GM12878 (cell line): ENCODE measurements around the gene ABCC9. TPM values are rescaled to one million over a fixed set of nuclear protein-coding genes. Genes with fewer than 3 reads are reported as not detected.

Experiments used
- ATAC-seq: fragments of 200-7000 bp; cut with Tn5 transposase; 3 replicates; pipeline ENCODE4 v1.9.1; 2020; ENCODE audit warnings: mild to moderate bottlenecking, moderate library complexity
- BruUV-seq: library from RNA; stranded (reverse); fragments of 400-500 nt; replicated peaks from 2 replicates; lab custom pipeline; 2021; lab: Mats Ljungman, UMichigan
- CTCF ChIA-PET: fragments of 300-600 bp; sonication (Branson Sonifier 250); formaldehyde crosslinking; extraction: SDS; loops from one replicate; lab custom pipeline; 2021; ENCODE audit warnings: inconsistent platforms; lab: Yijun Ruan, JAX
- POLR2A ChIA-PET: fragments of 350-600 bp; formaldehyde crosslinking; extraction: SDS; loops from one replicate; lab custom pipeline; 2021; ENCODE audit warnings: inconsistent platforms; lab: Charles Lee
- RAD21 ChIA-PET: fragments of 300-600 bp; sonication (Branson Sonifier 250); formaldehyde crosslinking; loops from one replicate; lab custom pipeline; 2023; ENCODE audit warnings: antibody characterized with exemption; ENCODE audit not compliant: unreplicated experiment; lab: Charles Lee
- SMC1A ChIA-PET: fragments of 300-600 bp; sonication (Branson Sonifier 250); formaldehyde crosslinking; loops from one replicate; lab custom pipeline; 2023; ENCODE audit not compliant: unreplicated experiment, uncharacterized antibody; lab: Charles Lee
- DNase-seq: peaks from one replicate; pipeline ENCODE4 v3.0.0-alpha.2; 2011; ENCODE audit warnings: low read depth, low spot score
- FAIRE-seq: peaks from 3 replicates; lab custom pipeline; 2011; peaks lifted over from hg19 to GRCh38; lab: Jason Lieb, UNC
- H2AFZ ChIP-seq: 2 replicates; pipeline ENCODE4 v1.6.0; 2011; ENCODE audit warnings: low read depth, low read length, control low read depth; ENCODE audit not compliant: control insufficient read depth
- H3K27ac ChIP-seq: 2 replicates; pipeline ENCODE4 v1.5.1; 2011; ENCODE audit warnings: control low read depth; ENCODE audit not compliant: control insufficient read depth, insufficient read depth
- H3K27me3 ChIP-seq, 2 experiments: replicated peaks in 1 of 2; 2 replicates each; pipeline versions ENCODE4 v1.6.0 to v1.6.1; 2011; ENCODE audit warnings: low read length in 1 of 2; ENCODE audit not compliant: control insufficient read depth in 2 of 2, insufficient read depth in 2 of 2
- H3K36me3 ChIP-seq, 2 experiments: 2 replicates each; pipeline ENCODE4 v1.5.1; 2011; ENCODE audit warnings: low read length in 1 of 2; ENCODE audit not compliant: control insufficient read depth in 2 of 2, insufficient read depth in 2 of 2
- H3K4me1 ChIP-seq: 2 replicates; pipeline ENCODE4 v1.6.1; 2011; ENCODE audit warnings: mild to moderate bottlenecking, low read length, moderate library complexity, mixed read lengths; ENCODE audit not compliant: control insufficient read depth, insufficient read depth
- H3K4me2 ChIP-seq: 2 replicates; pipeline ENCODE4 v1.6.0; 2011; ENCODE audit warnings: control low read depth; ENCODE audit not compliant: control insufficient read depth, insufficient read depth
- H3K4me3 ChIP-seq: fragments of 200-600 bp; sonication (generic); 2 replicates; pipeline ENCODE4 v1.5.1; 2016
- H3K79me2 ChIP-seq: 2 replicates; pipeline ENCODE4 v1.6.0; 2011; ENCODE audit warnings: low read length; ENCODE audit not compliant: control insufficient read depth, insufficient read depth
- H3K9ac ChIP-seq: 2 replicates; pipeline ENCODE4 v1.8.0; 2011; ENCODE audit warnings: low read length, control low read depth, mixed read lengths; ENCODE audit not compliant: control insufficient read depth, insufficient read depth
- H3K9me3 ChIP-seq: replicated peaks from 3 replicates; pipeline ENCODE4 v1.5.1; 2011; ENCODE audit warnings: mild to moderate bottlenecking, low read length; ENCODE audit not compliant: control insufficient read depth, insufficient read depth
- H4K20me1 ChIP-seq: 2 replicates; pipeline ENCODE4 v1.6.0; 2011; ENCODE audit not compliant: control insufficient read depth, insufficient read depth
- DPF2 ChIP-seq: fragments of 450-650 bp; IDR thresholded peaks from 2 replicates; pipeline ENCODE4 v1.6.1; 2017; ENCODE audit warnings: mild to moderate bottlenecking
- GATAD2B ChIP-seq: fragments of 450-650 bp; conservative IDR thresholded peaks from 2 replicates; pipeline ENCODE4 v1.6.1; 2017; ENCODE audit warnings: low read depth, mild to moderate bottlenecking, moderate library complexity
- PAX5 ChIP-seq: IDR thresholded peaks from 2 replicates; pipeline ENCODE4 v1.6.1; 2011; ENCODE audit warnings: low read depth, low read length, borderline replicate concordance
- SIX5 ChIP-seq: IDR thresholded peaks from 2 replicates; pipeline ENCODE4 v1.6.1; 2011; ENCODE audit warnings: mild to moderate bottlenecking, low read depth, low read length, moderate library complexity; ENCODE audit not compliant: severe bottlenecking
- TCF7 ChIP-seq: IDR thresholded peaks from 2 replicates; pipeline ENCODE4 v1.6.1; 2014; ENCODE audit warnings: antibody characterized with exemption, borderline replicate concordance
- WGBS: methylation state at CpG from one replicate; pipeline ENCODE4 v1.1.6; 2016; ENCODE audit warnings: low lambda C conversion rate; ENCODE audit not compliant: insufficient replicate concordance, insufficient coverage; ENCODE audit errors: missing lambda C conversion rate; 5-methylcytosine and 5-hydroxymethylcytosine counted together
- in situ Hi-C: fragments of 300-500 bp; cut with MboI; formaldehyde crosslinking; loops from 9 replicates; pipeline ENCODE4 v1.14.3; 2018; ENCODE audit warnings: mixed read lengths
- intact Hi-C: fragments of 100-400 bp; cut with micrococcal nuclease; formaldehyde crosslinking; loops from one replicate; pipeline ENCODE4 v1.14.2; 2022; ENCODE audit not compliant: unreplicated experiment
- polyA plus RNA-seq, 11 experiments: library from polyadenylated mRNA; depleted of rRNA in 4 of 11; unstranded in 6 of 11; stranded (reverse) in 5 of 11; fragments of >200 nt; fragmentation: Nextera tagmentation in 4 of 11; fragmentation: Illumina TruSeq in 1 of 11; extraction: Ambion mirVana in 4 of 11; extraction: Trizol in 1 of 11; gene quantifications; 1 replicate in 1 of 11; 2 replicates in 10 of 11; pipeline versions ENCODE4 v1.2.1 to v1.2.3, GENCODE V29; 2011 to 2016; ENCODE audit warnings: inconsistent platforms in 2 of 11, missing spikeins in 2 of 11, low read depth in 1 of 11
- total RNA-seq, 4 experiments: library from RNA; depleted of rRNA in 3 of 4; stranded (reverse); fragments of >200 nt in 3 of 4; fragmentation: Illumina TruSeq in 1 of 4; extraction: Trizol in 1 of 4; gene quantifications; 2 replicates each; pipeline versions ENCODE4 v1.2.1 to v1.2.3, GENCODE V29; 2013 to 2021
- TF ChIP-seq, protein P1 (sequence below): fragments of 450-650 bp; formaldehyde crosslinking; IDR thresholded peaks from 2 replicates; pipeline ENCODE4 v1.4.0; 2022; ENCODE audit warnings: mild to moderate bottlenecking, moderate library complexity

ABCC9 gene
- total and polyA plus RNA-seq, 10 of the 15 experiments (the other 5 are each of a cell fraction or from before 2014, with no cell fraction given) = under 0.01 to 0.10 (median 0.04) TPM; not detected in 2

DNA sequence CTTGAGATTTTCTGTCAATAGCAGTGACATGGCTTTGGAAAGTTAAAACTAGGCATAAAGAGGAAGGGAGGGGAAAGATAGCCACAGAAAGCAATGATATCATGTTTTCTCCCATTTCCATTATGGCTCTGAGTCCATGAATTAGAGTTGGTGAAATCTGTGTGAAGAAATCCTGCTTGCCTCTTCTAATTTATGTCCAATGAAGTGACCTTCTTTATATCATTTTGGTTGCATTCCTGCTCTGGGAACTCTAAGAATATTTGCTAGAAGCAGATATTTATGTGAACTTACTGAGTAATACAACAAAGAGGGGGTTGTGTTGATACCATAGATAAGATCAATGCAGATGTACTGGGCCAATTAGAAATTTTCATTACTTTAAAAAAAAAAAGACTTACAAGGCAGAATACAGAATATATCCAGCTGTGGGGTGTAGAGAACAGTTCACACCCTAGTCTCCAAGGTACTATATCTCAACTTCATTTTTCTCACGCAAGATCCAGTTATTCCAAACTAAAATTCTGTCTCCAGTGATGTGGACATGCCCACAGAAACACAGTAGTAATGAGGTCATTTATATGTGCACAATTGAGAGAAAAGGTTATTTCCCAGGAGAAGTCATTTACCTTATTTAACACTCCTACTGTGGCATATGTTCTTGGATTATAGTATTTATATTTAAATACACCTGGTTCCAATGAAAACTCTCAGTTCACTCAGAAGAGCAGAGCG lies 115.2 kb downstream of the ABCC9 start:
- TF ChIP-seq TCF7 = no peak
- no peak for TF ChIP-seq PAX5
- no peaks in the 10 kb centered on the region for H3K79me2 ChIP-seq

DNA sequence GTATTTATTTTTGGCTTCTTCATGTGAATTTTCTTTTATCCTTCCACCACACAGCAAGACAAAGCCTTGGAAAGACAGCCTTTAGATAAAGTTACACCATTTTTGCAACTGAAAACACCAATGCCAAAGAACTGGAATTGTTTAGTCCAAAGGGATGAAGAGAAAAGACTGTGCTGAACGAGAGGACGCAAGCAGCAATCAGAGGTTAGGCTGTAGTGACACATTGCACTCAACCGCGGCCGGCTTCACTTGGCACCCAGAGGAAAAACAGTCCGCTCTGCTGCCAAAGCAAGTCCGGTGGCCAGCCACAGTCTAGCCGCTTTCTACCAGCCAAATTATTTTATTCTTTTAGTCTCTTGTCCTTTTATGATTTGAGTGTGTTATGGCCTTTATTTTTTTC lies 117.6 kb downstream of the ABCC9 start:
- no TSS peak for BruUV-seq
- Histone ChIP-seq H3K9ac (no peak overlapping the region), H3K9me3 (no peaks in the 10 kb centered on the region), H3K4me2 (no peak overlapping the region), H3K79me2 (no peaks in the 10 kb centered on the region), H3K4me3 (no peak overlapping the region), H3K36me3 (no peaks in the 10 kb centered on the region), H3K27ac (no peak overlapping the region), H3K27me3 (no peaks in the 10 kb centered on the region), H4K20me1 (no peaks in the 10 kb centered on the region), H2AFZ (no peak overlapping the region), H3K4me1 (no peaks in the 10 kb centered on the region)
- no peak for ATAC-seq
- in situ Hi-C loops = no loop called here
- ChIA-PET POLR2A (no interaction called here), SMC1A (no interaction called here), CTCF (no interaction called here), RAD21 (no interaction called here)
- TF ChIP-seq SIX5 = no peak
- no peak for TF ChIP-seq GATAD2B
- TF ChIP-seq, protein P1, sequence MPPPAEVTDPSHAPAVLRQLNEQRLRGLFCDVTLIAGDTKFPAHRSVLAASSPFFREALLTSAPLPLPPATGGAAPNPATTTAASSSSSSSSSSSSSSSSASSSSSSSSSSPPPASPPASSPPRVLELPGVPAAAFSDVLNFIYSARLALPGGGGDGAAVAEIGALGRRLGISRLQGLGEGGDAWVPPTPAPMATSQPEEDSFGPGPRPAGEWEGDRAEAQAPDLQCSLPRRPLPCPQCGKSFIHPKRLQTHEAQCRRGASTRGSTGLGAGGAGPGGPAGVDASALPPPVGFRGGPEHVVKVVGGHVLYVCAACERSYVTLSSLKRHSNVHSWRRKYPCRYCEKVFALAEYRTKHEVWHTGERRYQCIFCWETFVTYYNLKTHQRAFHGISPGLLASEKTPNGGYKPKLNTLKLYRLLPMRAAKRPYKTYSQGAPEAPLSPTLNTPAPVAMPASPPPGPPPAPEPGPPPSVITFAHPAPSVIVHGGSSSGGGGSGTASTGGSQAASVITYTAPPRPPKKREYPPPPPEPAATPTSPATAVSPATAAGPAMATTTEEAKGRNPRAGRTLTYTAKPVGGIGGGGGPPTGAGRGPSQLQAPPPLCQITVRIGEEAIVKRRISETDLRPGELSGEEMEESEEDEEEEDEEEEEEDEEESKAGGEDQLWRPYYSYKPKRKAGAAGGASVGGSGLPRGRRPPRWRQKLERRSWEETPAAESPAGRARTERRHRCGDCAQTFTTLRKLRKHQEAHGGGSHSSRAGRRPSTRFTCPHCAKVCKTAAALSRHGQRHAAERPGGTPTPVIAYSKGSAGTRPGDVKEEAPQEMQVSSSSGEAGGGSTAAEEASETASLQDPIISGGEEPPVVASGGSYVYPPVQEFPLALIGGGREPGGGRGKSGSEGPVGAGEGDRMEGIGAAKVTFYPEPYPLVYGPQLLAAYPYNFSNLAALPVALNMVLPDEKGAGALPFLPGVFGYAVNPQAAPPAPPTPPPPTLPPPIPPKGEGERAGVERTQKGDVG (CRISPR knock-in tag) = no peak
- no peak for TF ChIP-seq DPF2
- WGBS = 61% methylated on average over 8 of the region's 8 CpGs
- no peak for DNase-seq
- intact Hi-C loops = no loop called here
- FAIRE-seq = no peak

More for the DNA sequence above, 115.2 kb downstream of the ABCC9 start:
- 15% methylated on average over 2 of the region's 2 CpGs for WGBS
- ChIA-PET POLR2A (no interaction called here), CTCF (no interaction called here), RAD21 (no interaction called here), SMC1A (no interaction called here)
- DNase-seq (no peak), FAIRE-seq (no peak), ATAC-seq (no peak)
- in situ Hi-C loops (no loop called here), intact Hi-C loops (no loop called here)
- H3K36me3 ChIP-seq = no peaks in the 10 kb centered on the region
- H3K4me3 ChIP-seq = no peak overlapping the region
- no peak overlapping the region for H3K27ac ChIP-seq
- no TSS peak for BruUV-seq
- no peaks in the 10 kb centered on the region for H4K20me1 ChIP-seq
- H2AFZ ChIP-seq = no peak overlapping the region
- no peak overlapping the region for H3K4me2 ChIP-seq
- H3K9ac ChIP-seq = no peak overlapping the region
- H3K9me3 ChIP-seq = no peaks in the 10 kb centered on the region
- H3K27me3 ChIP-seq = no peaks in the 10 kb centered on the region
- no peaks in the 10 kb centered on the region for H3K4me1 ChIP-seq
